HG03280 (cell line): Measurements from ENCODE around the gene SEC14L5.

Source experiments
- ATAC-seq: cut with Tn5 transposase; IDR thresholded peaks from one replicate; pipeline ENCODE4 v1.9.1; 2021; ENCODE audit warnings: mild to moderate bottlenecking, moderate library complexity; ENCODE audit not compliant: unreplicated experiment

The SEC14L5 gene

DNA sequence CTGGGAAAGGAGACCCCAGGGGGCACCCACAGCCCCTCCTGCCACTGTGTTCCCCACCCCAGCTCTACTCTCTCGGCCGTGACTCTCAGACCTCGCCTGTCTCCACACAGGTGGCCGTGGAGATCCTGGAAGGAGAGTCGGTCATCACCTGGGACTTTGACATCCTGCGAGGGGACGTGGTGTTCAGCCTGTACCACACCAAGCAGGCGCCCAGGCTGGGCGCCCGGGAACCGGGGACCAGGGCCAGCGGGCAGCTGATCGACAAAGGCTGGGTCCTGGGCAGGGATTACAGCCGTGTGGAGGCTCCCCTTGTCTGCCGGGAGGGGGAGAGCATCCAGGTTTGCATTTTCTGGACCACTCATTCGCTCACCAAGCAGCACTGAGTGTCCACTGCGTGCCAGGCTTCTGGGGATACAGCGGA is 50.2 kb downstream of the SEC14L5 start:
- ATAC-seq: no peak

DNA sequence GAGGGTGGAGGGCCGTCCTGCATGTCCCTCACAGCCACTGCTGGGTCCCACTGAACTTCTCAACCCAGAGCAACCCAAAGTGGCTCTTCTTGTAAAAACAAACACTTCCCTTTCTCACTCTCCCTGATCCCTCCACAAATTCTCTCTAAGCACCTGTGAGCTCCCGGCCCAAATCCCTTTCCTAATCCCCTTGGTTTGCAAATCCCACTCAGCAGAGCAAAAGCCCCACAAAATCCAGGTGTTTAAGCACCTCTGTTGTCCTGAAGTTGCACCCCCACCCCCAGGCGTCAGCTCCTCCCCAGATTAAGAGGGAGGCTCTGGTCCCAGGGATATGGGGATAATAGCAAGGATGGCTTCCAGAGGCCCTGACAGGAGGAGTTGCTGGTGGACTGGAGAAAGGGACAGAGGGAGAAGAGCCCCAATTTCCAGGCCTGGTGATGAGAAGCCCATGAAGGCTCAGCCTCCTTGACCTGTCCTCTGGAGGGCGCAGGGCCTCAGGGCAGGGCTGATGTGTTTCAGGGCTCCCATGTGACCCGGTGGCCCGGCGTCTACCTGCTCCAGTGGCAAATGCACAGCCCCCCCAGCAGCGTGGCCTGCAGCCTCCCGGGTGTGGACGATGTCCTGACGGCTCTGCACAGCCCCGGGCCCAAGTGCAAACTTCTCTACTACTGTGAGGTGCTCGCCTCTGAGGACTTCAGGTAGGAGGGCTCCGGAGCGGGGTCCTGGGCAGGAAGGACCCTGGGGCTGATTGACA is 52.6 kb downstream of the SEC14L5 start:
- ATAC-seq: no peak

DNA sequence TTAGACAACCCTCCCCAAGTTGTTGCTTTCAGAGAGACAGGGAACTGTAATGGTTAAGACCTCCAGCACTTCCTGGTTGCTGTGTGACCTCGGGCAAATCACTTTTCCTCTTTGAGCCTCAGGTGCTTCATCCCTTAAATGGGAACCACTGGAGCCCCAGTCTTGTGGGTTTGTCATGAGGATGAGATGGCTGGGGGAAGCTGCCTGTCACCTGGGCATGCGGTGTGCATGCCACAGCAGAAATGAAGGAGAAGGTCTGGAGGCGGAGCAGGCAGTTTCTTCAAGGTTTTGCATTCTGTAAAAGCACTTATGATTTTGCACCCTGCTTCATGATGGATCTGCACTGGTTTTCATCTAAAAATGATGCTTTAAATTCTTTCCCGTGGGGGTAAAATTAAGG is 53.5 kb downstream of the SEC14L5 start:
- no peak for ATAC-seq

DNA sequence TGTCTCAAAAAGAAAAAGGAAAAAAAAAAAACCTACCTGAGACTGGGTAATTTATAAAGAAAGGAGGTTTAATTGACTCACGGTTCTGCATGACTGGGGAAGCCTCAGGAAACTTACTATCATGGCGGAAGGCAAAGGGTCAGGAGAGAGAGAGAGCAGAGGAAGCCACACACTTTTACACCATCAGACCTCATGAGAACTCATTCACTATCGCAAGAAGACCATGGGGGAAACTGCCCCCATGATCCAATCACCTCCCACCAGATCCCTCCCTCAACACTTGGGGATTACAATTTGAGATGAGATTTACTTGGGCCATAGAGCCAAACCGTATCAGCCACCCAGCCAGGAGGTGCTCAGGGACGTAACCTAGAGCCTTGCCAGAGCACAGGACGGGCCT is 54.8 kb downstream of the SEC14L5 start:
- no peak for ATAC-seq

DNA sequence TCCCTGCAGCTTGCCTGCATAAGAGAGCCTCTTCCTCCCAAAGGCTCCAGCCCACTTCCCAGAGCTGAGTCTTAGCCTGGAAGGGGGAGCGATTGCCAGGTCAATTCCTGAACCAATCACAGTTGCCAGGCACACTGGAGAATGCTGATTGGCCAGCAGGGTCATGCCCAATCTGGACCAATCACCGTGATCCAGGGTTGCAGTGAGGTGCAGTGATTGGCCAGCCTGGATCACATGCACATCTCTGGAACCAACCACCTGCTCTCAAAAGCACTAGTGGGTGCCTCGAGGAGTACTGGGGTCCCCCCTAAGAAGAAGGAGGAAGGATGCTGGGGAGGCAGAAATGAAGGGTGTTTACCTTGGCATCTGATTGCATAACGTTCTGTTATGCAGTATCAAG is 57.2 kb downstream of the SEC14L5 start:
- no peak for ATAC-seq

DNA sequence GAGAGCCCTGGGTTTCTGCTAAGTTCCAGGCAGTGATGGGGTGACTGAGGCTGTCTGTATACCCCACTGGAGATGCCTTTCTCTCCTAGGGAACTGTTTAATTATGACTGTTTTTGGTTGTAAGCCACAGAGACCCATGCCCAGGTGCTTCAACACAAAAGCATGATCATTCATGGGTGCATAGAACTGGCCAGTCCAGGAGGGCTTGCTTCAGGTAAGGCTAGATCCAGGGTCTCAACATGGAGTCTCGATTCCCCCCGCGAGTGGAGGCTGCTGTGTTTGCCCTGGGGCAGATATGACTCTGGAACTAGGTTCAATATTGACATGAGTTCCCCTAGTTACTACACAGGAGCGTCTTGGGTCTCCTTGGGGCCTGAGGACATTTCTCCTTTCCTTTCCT is 57.8 kb downstream of the SEC14L5 start:
- ATAC-seq: no peak

DNA sequence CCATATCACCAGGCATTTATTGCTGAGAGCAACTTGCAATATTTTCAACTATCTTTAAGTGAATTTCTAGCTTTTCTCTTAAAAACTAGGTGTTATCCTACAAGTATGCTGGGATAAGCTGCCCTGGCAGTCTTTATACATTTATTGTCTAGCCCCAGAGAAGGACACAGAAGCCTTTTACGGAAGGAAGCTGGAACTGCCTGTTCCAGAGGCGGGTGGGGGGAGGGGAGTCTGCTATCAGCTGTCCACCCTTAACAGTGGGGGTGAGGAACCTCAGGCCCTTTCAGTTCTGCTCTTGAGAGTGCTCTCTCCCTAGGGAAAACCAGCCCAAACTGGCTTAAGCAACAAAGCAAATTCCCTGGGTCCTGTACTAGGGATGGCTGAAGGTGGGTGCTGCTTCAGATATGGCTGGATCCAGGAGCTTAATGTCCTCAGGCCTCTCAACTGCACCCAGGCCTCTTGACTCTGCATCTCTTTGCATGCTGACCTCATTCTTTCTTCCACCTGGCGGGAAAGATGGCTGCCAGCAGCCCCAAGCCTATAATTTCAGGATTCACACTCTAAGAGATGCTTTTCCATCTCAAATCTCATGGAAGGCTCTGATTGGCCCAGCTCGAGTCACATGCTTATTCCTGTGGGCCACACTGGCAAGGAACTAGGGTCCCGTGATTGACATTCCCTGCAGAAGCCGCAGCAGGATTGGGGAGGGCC is 59.0 kb downstream of the SEC14L5 start:
- ATAC-seq: no peak

DNA sequence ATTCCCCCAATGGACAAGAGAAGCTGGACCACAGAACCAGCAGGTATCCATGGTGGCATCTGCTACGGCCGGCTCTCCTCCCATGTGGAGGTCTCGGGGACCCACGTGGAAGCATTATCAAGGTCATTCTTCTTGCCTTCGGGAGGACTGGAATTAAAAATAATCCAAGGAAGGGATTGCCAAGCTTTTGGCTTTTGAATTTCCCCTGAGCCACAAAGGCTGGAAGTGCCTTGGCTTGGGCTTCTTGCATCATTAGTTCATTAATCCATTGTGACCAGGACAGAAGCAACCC is 59.5 kb downstream of the SEC14L5 start:
- ATAC-seq: no peak

DNA sequence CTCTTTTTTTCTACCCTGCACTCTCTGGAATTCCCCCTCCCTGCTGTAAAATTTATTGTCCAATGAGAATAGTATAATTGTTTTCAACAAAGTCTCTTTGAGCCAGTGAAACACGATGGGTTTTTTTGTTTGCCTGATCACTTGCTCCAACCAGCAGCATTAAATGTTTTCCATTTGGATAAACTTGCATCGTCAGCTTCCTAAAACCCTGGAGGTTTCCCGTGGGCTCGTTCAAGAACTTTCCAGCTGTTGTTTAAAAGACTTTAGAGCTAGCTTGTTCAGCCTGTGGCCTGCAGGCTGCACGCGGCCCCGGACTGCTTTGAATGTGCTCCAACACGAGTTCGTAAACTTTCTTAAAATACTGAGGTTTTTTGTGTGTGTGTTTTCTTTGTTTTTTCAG is 60.7 kb downstream of the SEC14L5 start:
- no peak for ATAC-seq

DNA sequence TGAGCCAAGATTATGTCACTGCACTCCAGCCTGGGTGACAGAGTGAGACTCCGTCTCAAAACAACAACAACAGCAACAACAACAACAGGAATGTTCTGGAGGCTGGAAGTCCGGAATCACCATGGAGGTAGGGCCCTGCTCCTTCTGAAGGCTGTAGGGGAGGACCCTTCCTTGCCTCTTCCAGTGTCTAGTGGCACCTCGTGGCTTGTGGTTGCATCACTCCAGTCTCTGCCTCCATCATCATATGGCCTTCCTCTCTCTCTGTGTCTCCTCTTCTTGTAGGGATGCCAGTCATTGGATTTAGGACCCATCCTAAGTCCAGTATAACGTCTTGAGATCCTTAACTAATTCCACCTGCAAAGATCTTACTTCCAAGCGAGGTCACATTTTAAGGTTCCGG is 61.6 kb downstream of the SEC14L5 start:
- no peak for ATAC-seq

DNA sequence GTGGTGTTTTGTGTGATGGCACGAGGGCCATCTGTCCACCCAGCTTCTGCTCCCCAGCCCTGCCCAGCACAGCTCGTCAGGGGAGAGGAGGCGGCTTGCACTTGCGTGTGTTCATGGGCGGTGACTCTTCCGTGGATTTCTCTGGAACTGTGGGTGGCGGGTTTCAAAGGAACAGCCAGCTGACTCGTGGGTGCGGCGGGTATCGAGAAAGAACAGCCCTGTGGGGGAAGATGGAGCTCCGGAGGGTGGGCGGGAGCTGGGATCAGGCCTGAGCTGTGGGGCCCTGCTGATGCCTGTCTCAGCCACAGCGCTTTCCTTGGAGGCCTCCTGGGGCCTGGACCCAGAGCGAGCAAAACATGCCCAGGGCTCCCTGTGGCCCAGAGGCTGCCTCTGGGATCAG is 62.4 kb downstream of the SEC14L5 start:
- no peak for ATAC-seq

DNA sequence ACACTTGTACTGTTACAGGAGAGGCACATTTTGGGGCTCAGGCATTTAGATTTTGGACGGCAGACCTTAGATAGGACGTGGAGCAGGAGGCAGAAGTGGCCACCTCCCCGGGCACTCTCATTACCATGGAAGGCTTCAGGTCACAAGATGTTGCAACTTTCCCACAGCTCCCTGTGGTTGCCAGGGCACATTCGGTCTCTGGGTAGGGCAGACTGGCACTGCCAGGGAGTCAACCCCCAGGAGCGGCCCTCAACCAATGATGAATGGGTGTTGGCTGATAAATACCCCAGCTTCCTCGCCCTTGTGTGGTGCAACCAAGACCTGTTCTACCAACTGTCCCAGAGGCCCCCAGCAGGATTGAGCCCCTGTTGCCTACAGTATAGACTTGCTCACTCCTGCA is 64.4 kb downstream of the SEC14L5 start:
- ATAC-seq: no peak

DNA sequence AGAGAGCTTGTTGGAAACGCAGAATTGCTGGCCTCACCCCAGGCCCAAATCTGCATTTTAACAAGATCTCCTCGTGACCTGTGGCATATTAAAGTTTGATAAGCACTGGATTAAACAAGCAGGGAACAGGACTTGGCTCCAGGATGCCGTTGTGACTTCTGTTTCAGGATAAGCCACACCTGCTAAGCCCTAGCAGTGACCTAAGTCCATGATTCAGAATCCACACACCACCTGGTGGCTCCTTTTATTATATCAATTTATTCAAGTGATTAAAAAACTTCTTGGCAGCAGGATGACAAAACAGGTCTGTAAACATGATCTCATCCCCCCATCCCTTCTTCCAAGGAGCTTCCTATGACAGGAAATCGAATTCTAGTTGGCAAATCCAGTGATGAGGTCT is 66.5 kb downstream of the SEC14L5 start:
- no peak for ATAC-seq

DNA sequence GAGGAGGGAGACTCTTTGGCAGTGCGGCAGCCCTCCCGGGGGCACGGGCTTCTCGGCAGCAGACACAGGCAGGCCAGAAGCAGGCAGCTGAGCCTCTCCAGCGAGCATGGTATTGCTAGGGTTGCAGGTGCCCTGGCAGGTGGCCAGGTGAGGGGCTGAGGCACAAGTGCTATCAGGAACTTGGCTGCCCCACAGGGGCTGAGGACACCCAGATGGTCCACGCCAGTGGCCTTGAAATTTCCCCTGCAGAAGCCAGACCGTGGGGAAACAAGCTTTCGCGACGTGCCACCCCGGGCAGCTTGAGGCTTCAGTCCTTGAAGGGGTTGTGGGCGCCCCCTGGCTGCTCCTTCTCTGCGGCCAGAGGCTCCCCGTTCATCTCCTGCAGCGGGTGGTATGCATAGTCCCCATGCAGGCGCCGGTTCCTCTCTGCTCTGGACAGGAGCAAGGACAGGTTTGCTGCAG is 67.1 kb downstream of the SEC14L5 start:
- ATAC-seq: no peak

DNA sequence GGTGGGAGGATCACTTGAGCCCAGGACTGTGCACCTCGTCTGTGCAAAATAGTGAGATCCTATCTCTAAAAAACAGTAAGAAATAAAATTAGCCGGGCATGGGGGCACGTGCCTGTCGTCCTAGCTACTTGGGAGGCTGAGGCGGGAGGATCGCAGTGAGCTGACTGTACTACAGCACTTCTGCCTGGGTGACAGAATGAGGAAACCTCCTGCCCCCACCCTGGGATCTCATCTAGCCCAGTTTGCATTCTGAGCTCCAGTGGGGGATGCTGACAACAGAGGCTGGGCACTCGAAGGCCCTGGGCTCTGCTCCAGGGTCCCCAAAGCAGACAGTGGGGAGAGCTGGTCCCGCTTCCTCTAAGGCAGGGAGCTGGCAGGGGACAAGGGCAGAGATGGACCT is 68.5 kb downstream of the SEC14L5 start:
- ATAC-seq: no peak

DNA sequence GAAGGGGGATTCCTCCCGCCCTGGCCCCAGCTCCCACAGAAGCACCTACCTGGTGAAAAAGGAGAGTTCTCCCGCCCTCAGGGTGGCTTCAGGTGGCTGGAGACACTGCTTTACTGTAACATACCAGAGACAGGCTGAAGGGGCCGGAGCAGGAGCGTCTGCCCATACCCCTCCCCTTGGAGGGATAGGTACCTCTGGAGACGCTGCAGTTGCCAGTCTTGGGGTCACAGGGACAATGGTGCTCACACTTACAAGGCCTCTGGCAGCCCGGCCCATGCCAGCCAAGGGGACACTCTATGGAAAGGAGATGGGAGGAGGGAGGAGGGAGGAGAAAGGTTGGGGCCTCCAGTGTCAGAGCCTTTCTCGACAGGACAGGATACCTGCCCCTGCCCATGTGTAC is 69.0 kb downstream of the SEC14L5 start:
- no peak for ATAC-seq

DNA sequence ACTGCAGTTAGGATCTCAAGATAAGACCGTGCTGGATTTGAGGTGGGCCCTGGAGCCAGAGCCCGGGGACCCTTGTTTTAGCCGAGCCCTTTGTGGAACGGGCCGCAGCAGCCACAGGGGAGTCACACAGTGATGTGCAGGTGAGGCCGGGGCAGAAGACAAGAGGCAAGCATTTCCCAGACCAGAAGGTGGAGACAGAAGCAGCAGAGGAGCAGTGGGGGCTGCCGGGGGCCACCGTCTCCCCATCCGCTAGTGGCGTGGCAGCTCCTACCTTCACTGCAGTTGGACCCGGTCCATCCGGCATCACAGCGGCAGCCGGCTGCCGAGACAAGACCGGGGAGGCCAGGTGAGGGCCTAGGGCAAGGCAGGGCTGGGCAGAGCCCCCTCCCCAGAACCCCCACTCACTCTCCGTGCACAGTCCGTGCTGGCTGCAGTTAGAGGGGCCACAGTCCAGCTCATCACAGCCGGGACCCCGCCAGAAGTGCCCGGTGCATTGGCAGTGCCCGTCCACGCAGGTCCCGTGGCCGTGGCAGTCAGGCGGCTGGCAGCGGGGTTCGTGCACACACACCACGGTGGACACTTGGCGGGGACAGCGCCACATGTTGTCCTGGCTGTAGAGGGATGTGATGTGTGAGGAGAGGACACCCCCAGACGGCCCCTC is 69.6 kb downstream of the SEC14L5 start:
- no peak for ATAC-seq

DNA sequence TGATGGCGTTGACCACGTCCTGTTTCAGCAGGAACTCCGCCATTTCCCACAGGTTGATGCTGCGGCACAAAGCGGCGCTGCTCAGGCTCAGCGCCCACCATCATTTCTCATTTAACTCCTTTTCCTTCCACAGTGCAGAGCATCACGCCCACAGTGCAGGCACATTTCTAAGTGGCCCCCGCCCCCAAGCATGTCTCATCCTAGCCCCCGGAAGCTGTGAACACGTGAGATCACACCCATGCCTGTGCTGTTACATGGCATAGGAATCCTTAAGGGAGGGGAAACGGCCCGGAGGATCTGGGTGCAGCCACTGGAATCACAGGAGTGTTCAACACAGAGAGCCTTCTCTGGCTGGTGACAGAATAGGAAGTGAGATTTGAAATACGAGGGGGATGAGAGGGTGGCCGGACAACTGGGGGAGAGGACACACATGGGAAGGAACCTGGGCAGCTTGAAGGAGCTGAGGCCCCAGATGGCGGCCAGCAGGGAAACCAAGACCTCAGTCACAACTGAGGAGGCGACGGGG is 70.9 kb downstream of the SEC14L5 start:
- ATAC-seq: no peak

DNA sequence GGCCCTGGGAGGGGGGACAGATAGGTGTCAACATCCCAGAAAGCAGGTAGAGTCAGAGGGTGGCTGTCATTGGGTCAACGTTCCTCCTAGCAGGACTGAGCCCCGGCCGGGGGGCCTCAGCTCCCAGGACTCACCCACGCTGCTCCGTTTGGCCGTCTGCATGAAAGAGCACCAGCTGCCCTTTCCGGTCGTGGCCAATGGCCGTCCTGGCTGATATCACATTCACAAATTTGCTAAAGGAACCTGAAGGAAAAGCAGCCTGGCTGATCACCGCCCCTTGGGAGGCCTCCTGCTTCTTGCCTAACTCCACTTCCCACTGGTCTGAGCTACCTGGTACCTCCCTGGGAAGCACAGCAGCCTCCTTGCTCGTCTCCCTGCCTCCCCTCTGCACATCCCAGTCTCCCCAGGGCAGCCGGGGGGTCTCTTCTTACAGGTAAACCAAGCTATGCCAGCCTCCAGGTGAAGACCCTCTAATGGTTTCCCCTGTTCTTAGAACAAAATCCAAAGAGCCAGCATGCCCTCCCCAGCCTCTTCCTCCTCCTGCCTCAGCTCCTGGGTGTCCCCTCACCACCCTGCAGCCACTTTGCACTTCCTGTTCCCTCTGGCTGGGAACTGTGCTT is 72.2 kb downstream of the SEC14L5 start:
- ATAC-seq: no peak

DNA sequence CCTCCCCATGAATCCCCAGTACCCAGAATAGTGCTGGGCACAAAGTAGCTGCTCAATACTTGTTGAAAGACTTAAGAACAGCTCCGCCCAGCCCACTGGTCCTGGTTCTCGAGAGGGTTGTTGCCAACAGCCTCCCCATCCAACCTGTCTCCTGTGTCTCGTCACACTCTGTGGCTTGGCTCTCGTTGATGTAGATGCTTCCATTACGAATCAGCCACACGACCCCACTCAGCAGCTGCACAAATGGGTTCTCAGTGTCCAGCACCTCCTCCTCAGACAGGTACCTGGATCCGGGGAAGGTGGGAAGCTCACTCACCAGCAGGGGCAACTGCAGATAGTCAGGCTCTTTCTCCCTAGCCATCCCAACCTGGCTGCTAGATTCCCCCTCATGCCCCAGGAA is 73.5 kb downstream of the SEC14L5 start:
- no peak for ATAC-seq

DNA sequence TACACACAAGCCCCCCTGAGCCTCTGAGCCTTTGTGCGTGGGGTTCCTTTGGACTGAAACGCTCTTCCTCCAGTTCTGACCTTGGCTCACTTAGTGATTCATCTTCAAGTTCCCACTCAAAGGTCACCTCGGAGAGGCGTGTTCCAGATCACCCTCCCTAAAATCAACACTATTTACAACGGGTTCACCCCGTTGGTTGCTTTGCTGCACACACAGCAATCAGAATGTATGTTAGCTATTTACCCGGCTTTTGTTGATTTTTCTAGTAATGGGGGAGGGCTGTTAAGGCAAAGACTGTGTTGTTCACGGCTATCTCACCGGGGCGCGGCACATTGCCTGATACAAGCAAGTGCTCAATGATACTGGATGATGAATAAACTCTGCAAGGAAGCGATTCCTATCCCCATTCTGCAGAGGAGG is 74.6 kb downstream of the SEC14L5 start:
- no peak for ATAC-seq
